ENCODE measurements around the gene SDC4.

SDC4 gene

DNA sequence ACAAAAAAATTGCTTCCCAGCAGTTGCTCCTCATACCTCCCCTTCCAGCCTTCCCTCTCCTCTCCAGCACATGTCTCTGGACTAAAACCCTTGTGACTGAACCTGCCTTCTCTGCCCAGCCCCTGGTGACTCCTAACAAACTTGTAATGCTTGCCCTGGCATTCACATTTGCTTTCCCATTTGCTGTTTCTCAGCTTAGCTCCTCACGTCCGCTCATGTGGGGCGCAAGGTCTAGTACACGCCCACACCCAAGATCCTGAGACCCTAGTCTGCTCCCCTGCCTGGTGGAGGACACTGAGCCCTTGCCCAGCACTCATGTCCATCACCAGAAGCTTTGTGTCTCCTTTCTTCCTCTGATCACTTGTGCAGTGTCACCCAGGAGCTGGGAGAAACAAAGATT lies 59.8 kb downstream of the SDC4 start:
- TF ChIP-seq, protein P1, sequence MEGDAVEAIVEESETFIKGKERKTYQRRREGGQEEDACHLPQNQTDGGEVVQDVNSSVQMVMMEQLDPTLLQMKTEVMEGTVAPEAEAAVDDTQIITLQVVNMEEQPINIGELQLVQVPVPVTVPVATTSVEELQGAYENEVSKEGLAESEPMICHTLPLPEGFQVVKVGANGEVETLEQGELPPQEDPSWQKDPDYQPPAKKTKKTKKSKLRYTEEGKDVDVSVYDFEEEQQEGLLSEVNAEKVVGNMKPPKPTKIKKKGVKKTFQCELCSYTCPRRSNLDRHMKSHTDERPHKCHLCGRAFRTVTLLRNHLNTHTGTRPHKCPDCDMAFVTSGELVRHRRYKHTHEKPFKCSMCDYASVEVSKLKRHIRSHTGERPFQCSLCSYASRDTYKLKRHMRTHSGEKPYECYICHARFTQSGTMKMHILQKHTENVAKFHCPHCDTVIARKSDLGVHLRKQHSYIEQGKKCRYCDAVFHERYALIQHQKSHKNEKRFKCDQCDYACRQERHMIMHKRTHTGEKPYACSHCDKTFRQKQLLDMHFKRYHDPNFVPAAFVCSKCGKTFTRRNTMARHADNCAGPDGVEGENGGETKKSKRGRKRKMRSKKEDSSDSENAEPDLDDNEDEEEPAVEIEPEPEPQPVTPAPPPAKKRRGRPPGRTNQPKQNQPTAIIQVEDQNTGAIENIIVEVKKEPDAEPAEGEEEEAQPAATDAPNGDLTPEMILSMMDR (IDR thresholded peaks at IDR 0.05; ENCODE audit: low read depth, low read length): no peak
- no peak for DNase-seq (ENCODE audit: extremely low read depth, low read depth)

GRCh38 chr20:45283551-45284057 lies 64.6 kb downstream of the SDC4 start:
- DNase-seq (ENCODE audit: extremely low read depth, low read depth): no peak
- TF ChIP-seq, protein P1 (IDR thresholded peaks at IDR 0.05; ENCODE audit: low read depth, low read length): no peak

DNA sequence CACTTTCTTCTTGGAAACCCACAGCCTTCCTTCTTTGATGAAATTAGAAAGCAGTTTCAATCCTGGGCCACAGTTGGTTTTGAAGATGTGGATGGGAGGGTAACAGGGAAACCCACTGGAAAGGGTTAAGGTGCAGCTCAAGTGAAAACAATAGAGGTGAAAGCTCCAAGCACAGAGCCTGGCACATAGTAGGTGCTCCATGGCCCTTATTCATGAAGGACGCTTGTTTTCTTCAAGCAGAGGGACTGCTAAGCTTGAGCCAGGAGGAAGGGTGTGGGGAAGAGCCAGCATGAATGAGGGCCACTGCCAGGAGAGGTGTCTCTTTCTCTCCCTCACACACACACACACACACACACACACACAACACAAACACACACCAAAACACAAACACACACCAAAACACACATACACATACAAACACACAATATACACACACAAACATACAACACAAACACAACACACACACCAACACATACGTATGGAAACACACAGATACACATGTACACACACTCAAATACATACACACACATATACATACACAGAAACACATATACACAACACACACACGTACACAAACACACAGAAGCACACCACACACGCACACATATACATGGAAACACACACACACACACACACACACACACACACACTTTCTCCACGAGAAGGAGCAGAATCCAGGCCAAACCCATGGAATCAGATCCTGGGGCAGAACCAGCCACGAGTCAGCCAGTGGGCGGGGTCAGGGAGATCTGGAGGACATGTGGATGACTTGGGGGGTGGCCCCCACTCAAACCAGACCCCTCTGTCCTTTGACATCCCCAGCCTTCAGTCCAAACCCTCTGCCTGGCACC lies 65.3 kb downstream of the SDC4 start:
- no peak for DNase-seq (ENCODE audit: extremely low read depth, low read depth)
- TF ChIP-seq, protein P1 (IDR thresholded peaks at IDR 0.05; ENCODE audit: low read depth, low read length): no peak

GRCh38 chr20:45279992-45280391 lies 68.2 kb downstream of the SDC4 start:
- DNase-seq (ENCODE audit: extremely low read depth, low read depth): no peak
- TF ChIP-seq, protein P1 (IDR thresholded peaks at IDR 0.05; ENCODE audit: low read depth, low read length): no peak

- DNase-seq (ENCODE audit: extremely low read depth, low read depth): no peak
- TF ChIP-seq, protein P1 (IDR thresholded peaks at IDR 0.05; ENCODE audit: low read depth, low read length): no peak
These were observed 72.9 kb downstream of the SDC4 start for GRCh38 chr20:45275338-45275737.

Data from AG09319 (cell line).